GM12891 (cell line): ENCODE measurements around the gene PDPR.
"Not testable (repeated sequence)": the region's sequence is repeated elsewhere in the genome, so short reads cannot be mapped to it uniquely, and the experiment has no call there.

ENCODE experiments used
- PAX5 ChIP-seq: IDR thresholded peaks from 2 replicates; pipeline ENCODE4 v1.6.1; 2011; ENCODE audit warnings: low read length, moderate library complexity, mild to moderate bottlenecking; ENCODE audit not compliant: insufficient read depth, severe bottlenecking
- POLR2A ChIP-seq: IDR thresholded peaks from 2 replicates; pipeline ENCODE4 v1.6.1; 2011; ENCODE audit warnings: low read depth, low read length, control low read depth
- POLR2AphosphoS5 ChIP-seq: IDR thresholded peaks from 2 replicates; pipeline ENCODE4 v1.6.1; 2011; ENCODE audit warnings: low read depth, low read length, control low read depth
- POU2F2 ChIP-seq: IDR thresholded peaks from 2 replicates; pipeline ENCODE4 v1.6.1; 2011; ENCODE audit warnings: low read depth, mild to moderate bottlenecking, control low read depth, low read length, moderate library complexity
- SPI1 ChIP-seq: IDR thresholded peaks from 2 replicates; pipeline ENCODE4 v1.6.1; 2011; ENCODE audit warnings: low read depth, low read length, control low read depth
- TAF1 ChIP-seq: IDR thresholded peaks from 2 replicates; pipeline ENCODE4 v1.6.1; 2011; ENCODE audit warnings: low read depth, low read length, control low read depth

DNA sequence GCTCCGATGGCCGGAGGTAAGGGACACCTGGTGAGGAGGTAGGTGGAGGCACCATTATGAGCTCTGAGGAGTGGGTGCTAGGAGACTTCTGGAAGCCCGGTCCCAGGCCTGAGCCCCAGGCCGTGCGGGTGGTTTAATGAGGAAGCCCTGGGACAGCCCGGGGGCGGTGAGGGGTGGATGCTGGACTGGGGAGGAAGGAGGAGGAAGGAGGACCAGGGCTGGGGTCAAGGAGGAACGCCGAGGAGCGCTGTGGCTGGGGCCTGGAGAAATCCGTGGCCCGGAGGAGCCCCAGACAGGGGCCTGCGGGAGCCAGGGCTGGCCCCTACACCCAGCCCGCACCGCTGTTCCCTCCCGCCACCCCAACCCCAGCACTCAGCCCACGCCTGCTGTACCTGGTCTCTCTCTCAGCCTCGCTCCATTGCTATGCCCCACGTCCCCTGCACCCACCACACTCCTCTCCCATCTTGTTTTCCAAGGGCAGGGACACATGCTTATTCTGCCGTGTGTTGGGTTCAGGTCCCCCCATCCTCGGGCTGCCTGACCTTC lies 60.3 kb downstream of the PDPR start:
- not testable (repeated sequence) for TF ChIP-seq POLR2AphosphoS5, POLR2A, TAF1, SPI1, PAX5, POU2F2
